Right lobe of liver (tissue), 6 donors: ENCODE data around the gene AP1B1. TPM values are rescaled to one million over a fixed set of nuclear protein-coding genes. Genes with fewer than 3 reads are reported as not detected.
"Not testable (repeated sequence)": the region's sequence is repeated elsewhere in the genome, so short reads cannot be mapped to it uniquely, and the experiment has no call there.

ENCODE experiments used
- ATAC-seq, 4 donors: fragments of 200-7000 bp; cut with Tn5 transposase; one replicate each; pipeline ENCODE4 v1.9.1; 2020; ENCODE audit warnings: mild to moderate bottlenecking in 4 of 4, moderate library complexity in 4 of 4
- DNase-seq, 3 donors: peaks; one replicate each; pipeline ENCODE4 v3.0.0-alpha.2; 2020
- H3K27ac ChIP-seq, 3 donors: fragments of 200-600 bp; one replicate each; pipeline ENCODE4 v1.8.0; 2022
- H3K27me3 ChIP-seq, 2 donors: fragments of 200-600 bp; one replicate each; pipeline ENCODE4 v1.8.0; 2022
- H3K36me3 ChIP-seq, 4 donors: fragments of 200-600 bp; sonication (generic) in 1 of 4; one replicate each; pipeline versions ENCODE4 v1.5.1 to v1.8.0; 2017 to 2022; ENCODE audit warnings: control low read depth in 1 of 4
- H3K4me1 ChIP-seq, 4 donors: fragments of 200-600 bp; sonication (generic) in 1 of 4; one replicate each; pipeline versions ENCODE4 v1.5.1 to v1.8.0; 2017 to 2022; ENCODE audit warnings: control low read depth in 1 of 4
- H3K4me3 ChIP-seq, 3 donors: fragments of 200-600 bp; one replicate each; pipeline ENCODE4 v1.8.0; 2022
- H3K9me3 ChIP-seq, 4 donors: fragments of 200-600 bp; sonication (generic) in 1 of 4; one replicate each; pipeline versions ENCODE4 v1.5.1 to v1.8.0; 2017 to 2022; ENCODE audit warnings: control low read depth in 1 of 4
- POLR2A ChIP-seq: fragments of 450-650 bp; IDR thresholded peaks from one replicate; pipeline ENCODE4 v1.6.1; 2017; ENCODE audit warnings: antibody characterized with exemption, mild to moderate bottlenecking
- WGBS: methylation state at CpG from one replicate; pipeline ENCODE4 v1.1.6; 2018; ENCODE audit warnings: low coverage, low lambda C conversion rate; ENCODE audit not compliant: insufficient coverage; ENCODE audit errors: missing lambda C conversion rate; 5-methylcytosine and 5-hydroxymethylcytosine counted together
- intact Hi-C, 2 donors: fragments of 100-400 bp; cut with DNase I; formaldehyde crosslinking; loops; one replicate each; pipeline versions ENCODE4 v1.11.2 to v1.14.1; 2022
- total RNA-seq, 6 experiments: library from RNA; depleted of rRNA in 2 of 6; stranded (reverse); fragments of >200 nt in 2 of 6; fragmentation: NEBNext Ultra II Directional in 3 of 6; extraction: Animal tissue kit (Norgen Biotek cat#: 25700) in 3 of 6; gene quantifications; one replicate each; pipeline versions ENCODE4 v1.1.0 to v1.2.4, GENCODE V29; 2016 to 2023
- TF ChIP-seq, protein P1 (sequence below), 4 donors: fragments of 200-600 bp in 3 of 4; fragments of 450-650 bp in 1 of 4; IDR thresholded peaks; one replicate each; pipeline versions ENCODE4 v1.5.1 to v1.8.0; 2016 to 2022; ENCODE audit warnings: antibody characterized with exemption in 4 of 4, mild to moderate bottlenecking in 2 of 4
- donor health status: DM: no; HTN: yes; CAD: no.
- donor health status: DM: no; HTN: no; CAD: no.
- donor health status: DM: no; HTN: no; CAD: no.
- donor health status: DM: no; HTN: yes; CAD: no.
- donor health status: DM: no; HTN: yes; CAD: no.

AP1B1 gene
- total RNA-seq, 6 experiments from 2014 or later: 35.7 to 63.2 (median 44.4) TPM

DNA sequence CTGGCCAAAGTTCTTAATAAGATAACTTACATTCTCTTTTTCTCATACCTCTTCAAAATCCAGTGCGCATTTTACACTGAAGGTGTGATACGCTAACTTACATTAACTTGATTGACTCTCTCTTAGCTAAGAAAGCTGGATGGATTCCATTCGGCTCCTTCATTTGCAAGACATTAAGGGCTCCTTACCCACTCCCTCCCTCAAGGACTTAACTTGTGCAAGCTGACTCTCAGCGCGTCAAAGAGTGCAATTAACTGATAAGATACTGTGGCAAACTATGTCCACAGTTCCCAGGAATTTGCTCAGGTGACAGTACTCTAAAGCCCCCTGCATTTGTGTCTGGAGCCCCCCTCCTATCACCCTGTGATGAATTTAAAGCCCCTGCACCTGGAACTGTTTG is 43.6 kb upstream of the AP1B1 start:
- H3K4me3 ChIP-seq: no peak overlapping the region
- TF ChIP-seq POLR2A: no peak
- TF ChIP-seq, protein P1, sequence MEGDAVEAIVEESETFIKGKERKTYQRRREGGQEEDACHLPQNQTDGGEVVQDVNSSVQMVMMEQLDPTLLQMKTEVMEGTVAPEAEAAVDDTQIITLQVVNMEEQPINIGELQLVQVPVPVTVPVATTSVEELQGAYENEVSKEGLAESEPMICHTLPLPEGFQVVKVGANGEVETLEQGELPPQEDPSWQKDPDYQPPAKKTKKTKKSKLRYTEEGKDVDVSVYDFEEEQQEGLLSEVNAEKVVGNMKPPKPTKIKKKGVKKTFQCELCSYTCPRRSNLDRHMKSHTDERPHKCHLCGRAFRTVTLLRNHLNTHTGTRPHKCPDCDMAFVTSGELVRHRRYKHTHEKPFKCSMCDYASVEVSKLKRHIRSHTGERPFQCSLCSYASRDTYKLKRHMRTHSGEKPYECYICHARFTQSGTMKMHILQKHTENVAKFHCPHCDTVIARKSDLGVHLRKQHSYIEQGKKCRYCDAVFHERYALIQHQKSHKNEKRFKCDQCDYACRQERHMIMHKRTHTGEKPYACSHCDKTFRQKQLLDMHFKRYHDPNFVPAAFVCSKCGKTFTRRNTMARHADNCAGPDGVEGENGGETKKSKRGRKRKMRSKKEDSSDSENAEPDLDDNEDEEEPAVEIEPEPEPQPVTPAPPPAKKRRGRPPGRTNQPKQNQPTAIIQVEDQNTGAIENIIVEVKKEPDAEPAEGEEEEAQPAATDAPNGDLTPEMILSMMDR (IDR thresholded peaks at IDR 0.05): no peak
- no peaks in the 10 kb centered on the region for H3K27me3 ChIP-seq
- H3K9me3 ChIP-seq: no peaks in the 10 kb centered on the region
- no peak for ATAC-seq
- intact Hi-C loops: no loop called here
- no peaks in the 10 kb centered on the region for H3K4me1 ChIP-seq
- 67% methylated on average over 5 of the region's 5 CpGs for WGBS
- H3K27ac ChIP-seq: no peak overlapping the region
- DNase-seq: no peak
- no peaks in the 10 kb centered on the region for H3K36me3 ChIP-seq

DNA sequence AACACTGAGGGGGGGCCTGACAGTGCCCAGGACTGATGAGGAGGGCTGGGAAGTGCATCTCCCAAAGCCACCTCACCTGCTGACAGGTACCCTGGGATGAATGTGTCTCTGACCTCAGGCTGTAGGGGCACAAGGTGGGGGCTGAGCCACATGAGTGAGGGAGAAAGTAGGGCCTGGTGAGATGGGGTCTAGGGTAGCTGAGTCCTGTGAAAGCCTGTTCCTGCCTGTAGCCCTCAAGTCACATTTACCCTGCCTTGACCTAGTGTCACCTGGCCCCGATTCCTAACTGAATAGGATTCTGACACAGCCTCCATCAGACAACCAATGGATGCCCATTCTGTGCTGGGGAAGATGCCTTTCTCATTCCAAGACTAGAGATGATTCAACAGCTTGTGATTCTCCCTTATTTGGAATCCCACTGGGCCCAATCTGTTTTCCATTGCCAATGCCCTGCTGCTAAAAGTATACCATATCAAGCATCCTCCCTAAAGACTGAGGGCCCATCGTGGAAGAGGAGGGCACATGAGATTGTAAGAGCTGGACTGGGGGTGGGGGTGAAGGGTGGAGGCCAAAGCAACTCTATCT is 38.9 kb upstream of the AP1B1 start:
- Histone ChIP-seq H3K36me3 (no peaks in the 10 kb centered on the region), H3K27ac (no peak overlapping the region), H3K27me3 (no peaks in the 10 kb centered on the region), H3K4me3 (no peak overlapping the region), H3K9me3 (no peaks in the 10 kb centered on the region), H3K4me1 (no peaks in the 10 kb centered on the region)
- intact Hi-C loops: no loop called here
- DNase-seq: no peak
- TF ChIP-seq POLR2A: no peak
- TF ChIP-seq, protein P1 (IDR thresholded peaks at IDR 0.05): no peak
- 56% methylated on average over 1 of the region's 2 CpGs for WGBS
- peak in 1 of 4 donors; percentile 16 for ATAC-seq

DNA sequence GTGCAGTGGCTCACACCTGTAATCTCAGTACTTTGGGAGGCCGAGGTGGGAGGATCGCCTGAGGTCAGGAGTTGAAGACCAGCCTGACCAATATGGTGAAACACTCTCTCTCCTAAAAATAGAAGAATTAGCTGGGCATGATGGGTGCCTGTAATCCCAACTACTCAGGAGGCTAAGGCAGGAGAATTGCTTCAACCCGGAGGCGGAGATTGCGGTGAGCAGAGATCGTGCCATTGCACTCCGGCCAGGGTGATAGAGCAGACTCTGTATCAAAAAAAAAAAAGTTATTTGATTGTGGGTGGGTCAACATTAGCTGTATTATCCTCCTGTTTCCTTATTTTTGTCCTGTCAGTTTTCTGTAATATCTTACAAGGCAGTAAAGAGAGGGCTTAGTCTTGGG is 38.1 kb upstream of the AP1B1 start:
- DNase-seq (no peak), ATAC-seq (no peak)
- H3K27ac ChIP-seq: no peak overlapping the region
- H3K4me3 ChIP-seq: no peak overlapping the region
- WGBS: 100% methylated on average over 4 of the region's 7 CpGs
- H3K27me3 ChIP-seq: no peaks in the 10 kb centered on the region
- no peaks in the 10 kb centered on the region for H3K36me3 ChIP-seq
- no peaks in the 10 kb centered on the region for H3K4me1 ChIP-seq
- no peak for TF ChIP-seq POLR2A
- TF ChIP-seq, protein P1 (IDR thresholded peaks at IDR 0.05): no peak
- no peaks in the 10 kb centered on the region for H3K9me3 ChIP-seq
- intact Hi-C loops: no loop called here

DNA sequence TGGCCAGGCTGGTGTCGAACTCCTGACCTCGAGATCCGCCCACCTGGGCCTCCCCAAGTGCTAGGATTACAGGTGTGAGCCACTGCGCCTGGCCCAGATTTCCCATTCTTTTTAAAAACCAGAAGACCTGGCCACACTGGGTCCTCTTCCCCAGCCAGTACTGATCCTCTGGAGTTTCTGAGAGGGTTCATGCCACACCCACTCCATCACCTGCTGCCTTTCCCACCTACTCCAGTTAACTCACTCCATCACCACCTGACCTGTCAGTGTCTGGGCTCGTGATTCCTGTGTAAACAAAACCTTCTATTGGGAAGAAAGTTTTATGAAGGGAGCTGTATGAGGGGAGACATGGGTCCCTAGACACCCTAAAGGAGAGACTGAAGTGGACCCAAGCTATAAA is 30.3 kb upstream of the AP1B1 start:
- WGBS: 29% methylated on average over 2 of the region's 5 CpGs

DNA sequence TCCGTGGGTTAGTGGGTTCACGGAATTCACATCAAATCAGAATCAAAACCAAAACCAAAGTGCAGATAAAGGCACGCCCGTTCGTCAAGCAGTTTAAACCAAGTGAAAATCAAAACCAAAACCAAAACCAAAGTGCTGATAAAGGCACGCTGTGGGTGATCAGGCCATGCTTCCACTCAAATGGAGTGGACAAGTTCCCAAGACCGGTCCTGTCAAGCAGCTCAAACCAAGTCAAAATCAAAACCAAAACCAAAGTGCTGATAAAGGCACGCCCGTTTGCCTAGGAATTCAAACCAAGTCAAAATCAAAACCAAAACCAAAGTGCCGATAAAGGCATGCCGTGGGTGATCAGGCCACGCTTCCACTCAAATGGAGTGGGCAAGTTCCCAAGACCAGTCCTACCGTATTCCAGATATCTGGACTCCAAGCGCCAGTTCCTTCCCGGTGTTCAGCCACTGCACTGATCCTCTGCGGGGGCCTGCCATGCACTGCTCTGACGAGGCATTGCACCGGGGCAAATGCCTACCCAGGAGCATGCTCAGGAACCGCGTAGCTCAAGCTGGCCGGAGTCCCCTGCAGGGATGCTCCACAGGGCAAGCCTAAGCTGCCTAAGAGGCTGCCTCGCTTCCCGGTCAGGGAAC is 26.7 kb upstream of the AP1B1 start:
- H3K9me3 ChIP-seq, H3K36me3 ChIP-seq, H3K27me3 ChIP-seq, H3K4me1 ChIP-seq, intact Hi-C loops: not testable (repeated sequence)
- Histone ChIP-seq H3K4me3 (peak overlapping the region; percentile 40 to 76 (median 69)), H3K27ac (peak overlapping the region; percentile 37 to 69 (median 67))
- peak; percentile 79 to 86 (median 84) for ATAC-seq
- peak; percentile 64 to 74 (median 71) for DNase-seq
- 5% methylated on average over 16 of the region's 23 CpGs for WGBS

More for the DNA sequence above, 30.3 kb upstream of the AP1B1 start:
- H3K27ac ChIP-seq, ATAC-seq, DNase-seq, intact Hi-C loops, H3K4me1 ChIP-seq, H3K36me3 ChIP-seq, H3K9me3 ChIP-seq, H3K27me3 ChIP-seq, H3K4me3 ChIP-seq: not testable (repeated sequence)
